SK-N-SH (cell line): ENCODE data around the gene MAPK14.

Experiments used
- CTCF ChIP-seq: fragments of 200-600 bp; sonication (generic); IDR thresholded peaks from 2 replicates; pipeline ENCODE4 v1.6.1; 2017; ENCODE audit warnings: antibody characterized with exemption, mild to moderate bottlenecking, moderate library complexity
- EP300 ChIP-seq, 2 experiments: IDR thresholded peaks; 2 replicates each; pipeline versions ENCODE4 v1.4.0 to v1.6.1; 2012; ENCODE audit warnings: borderline replicate concordance in 1 of 2, low read depth in 1 of 2, low read length in 1 of 2
- EZH2phosphoT487 ChIP-seq: fragments of 200-600 bp; sonication (generic); IDR thresholded peaks from 2 replicates; pipeline ENCODE4 v1.6.1; 2017; ENCODE audit warnings: low read depth, mixed run types, mild to moderate bottlenecking, antibody characterized with exemption, moderate library complexity, borderline replicate concordance
- GATA2 ChIP-seq: sonication (generic); formaldehyde crosslinking; IDR thresholded peaks from 2 replicates; pipeline ENCODE4 v1.5.0; 2020; ENCODE audit warnings: mild to moderate bottlenecking, missing genetic modification reagents
- MXI1 ChIP-seq: IDR thresholded peaks from 2 replicates; pipeline ENCODE4 v1.6.1; 2012; ENCODE audit warnings: mild to moderate bottlenecking, low read depth, low read length, improper control_type of control experiment
- NRF1 ChIP-seq: IDR thresholded peaks from 2 replicates; pipeline ENCODE4 v1.6.1; 2012; ENCODE audit warnings: low read depth, mild to moderate bottlenecking, low read length
- POLR2AphosphoS5 ChIP-seq: IDR thresholded peaks from 2 replicates; pipeline ENCODE4 v1.6.1; 2012; ENCODE audit warnings: low read depth, low read length
- RAD21 ChIP-seq: IDR thresholded peaks from 2 replicates; pipeline ENCODE4 v1.6.1; 2012; ENCODE audit warnings: mild to moderate bottlenecking, low read length
- RCOR1 ChIP-seq: fragments of 150-350 bp; IDR thresholded peaks from 2 replicates; pipeline ENCODE4 v1.6.1; 2017; ENCODE audit warnings: antibody characterized with exemption, low read length
- RFX5 ChIP-seq: IDR thresholded peaks from 2 replicates; pipeline ENCODE4 v1.6.1; 2012; ENCODE audit warnings: mild to moderate bottlenecking, improper control_type of control experiment, low read length
- SIN3A ChIP-seq: IDR thresholded peaks from 2 replicates; pipeline ENCODE4 v1.6.1; 2012; ENCODE audit warnings: low read depth, mild to moderate bottlenecking, low read length, moderate library complexity, borderline replicate concordance
- TCF12 ChIP-seq: IDR thresholded peaks from 2 replicates; pipeline ENCODE4 v1.4.0; 2012
- TEAD4 ChIP-seq: IDR thresholded peaks from 2 replicates; pipeline ENCODE4 v1.4.0; 2012; ENCODE audit warnings: mild to moderate bottlenecking, borderline replicate concordance; ENCODE audit not compliant: insufficient read depth
- TF ChIP-seq, protein P1 (sequence below): IDR thresholded peaks from 2 replicates; pipeline ENCODE4 v1.6.1; 2012; ENCODE audit warnings: mild to moderate bottlenecking, low read depth, low read length, moderate library complexity

GRCh38 chr6:36122495-36123269 lies 95.1 kb downstream of the MAPK14 start:
- TF ChIP-seq RCOR1 (no peak), EZH2phosphoT487 (no peak), RAD21 (no peak), SIN3A (no peak), RFX5 (no peak), MXI1 (no peak), CTCF (no peak), POLR2AphosphoS5 (no peak), EP300 (IDR thresholded peaks at IDR 0.05; ENCODE audit: borderline replicate concordance in 1 of 2, low read depth in 1 of 2, low read length in 1 of 2) (no peak), TCF12 (no peak), NRF1 (no peak), GATA2 (CRISPR knock-in tag) (no peak), TEAD4 (no peak)
- TF ChIP-seq, protein P1, sequence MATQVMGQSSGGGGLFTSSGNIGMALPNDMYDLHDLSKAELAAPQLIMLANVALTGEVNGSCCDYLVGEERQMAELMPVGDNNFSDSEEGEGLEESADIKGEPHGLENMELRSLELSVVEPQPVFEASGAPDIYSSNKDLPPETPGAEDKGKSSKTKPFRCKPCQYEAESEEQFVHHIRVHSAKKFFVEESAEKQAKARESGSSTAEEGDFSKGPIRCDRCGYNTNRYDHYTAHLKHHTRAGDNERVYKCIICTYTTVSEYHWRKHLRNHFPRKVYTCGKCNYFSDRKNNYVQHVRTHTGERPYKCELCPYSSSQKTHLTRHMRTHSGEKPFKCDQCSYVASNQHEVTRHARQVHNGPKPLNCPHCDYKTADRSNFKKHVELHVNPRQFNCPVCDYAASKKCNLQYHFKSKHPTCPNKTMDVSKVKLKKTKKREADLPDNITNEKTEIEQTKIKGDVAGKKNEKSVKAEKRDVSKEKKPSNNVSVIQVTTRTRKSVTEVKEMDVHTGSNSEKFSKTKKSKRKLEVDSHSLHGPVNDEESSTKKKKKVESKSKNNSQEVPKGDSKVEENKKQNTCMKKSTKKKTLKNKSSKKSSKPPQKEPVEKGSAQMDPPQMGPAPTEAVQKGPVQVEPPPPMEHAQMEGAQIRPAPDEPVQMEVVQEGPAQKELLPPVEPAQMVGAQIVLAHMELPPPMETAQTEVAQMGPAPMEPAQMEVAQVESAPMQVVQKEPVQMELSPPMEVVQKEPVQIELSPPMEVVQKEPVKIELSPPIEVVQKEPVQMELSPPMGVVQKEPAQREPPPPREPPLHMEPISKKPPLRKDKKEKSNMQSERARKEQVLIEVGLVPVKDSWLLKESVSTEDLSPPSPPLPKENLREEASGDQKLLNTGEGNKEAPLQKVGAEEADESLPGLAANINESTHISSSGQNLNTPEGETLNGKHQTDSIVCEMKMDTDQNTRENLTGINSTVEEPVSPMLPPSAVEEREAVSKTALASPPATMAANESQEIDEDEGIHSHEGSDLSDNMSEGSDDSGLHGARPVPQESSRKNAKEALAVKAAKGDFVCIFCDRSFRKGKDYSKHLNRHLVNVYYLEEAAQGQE: no peak
